SK-N-SH (cell line): Measurements from ENCODE around the gene IL16. TPM values are rescaled to one million over a fixed set of nuclear protein-coding genes. Genes with fewer than 3 reads are reported as not detected.

Source experiments
- CTCF ChIA-PET: fragments of 300-600, 350-600 bp; formaldehyde crosslinking; extraction: SDS; loops from one replicate; lab custom pipeline; 2021; lab: Yijun Ruan, JAX
- POLR2A ChIA-PET: fragments of 350-600 bp; sonication (Branson Sonifier 250); formaldehyde crosslinking; extraction: SDS; loops from one replicate; lab custom pipeline; 2020; ENCODE audit warnings: antibody characterized with exemption, inconsistent platforms; lab: Yijun Ruan, JAX
- DNase-seq: peaks from one replicate; pipeline ENCODE4 v3.0.0; 2012
- H2AFZ ChIP-seq: fragments of 200-600 bp; sonication (generic); 2 replicates; pipeline ENCODE4 v1.8.1; 2016; ENCODE audit warnings: antibody characterized with exemption, mild to moderate bottlenecking, low read depth
- H3F3A ChIP-seq: fragments of 200-600 bp; sonication (generic); replicated peaks from 2 replicates; pipeline ENCODE3; 2016; ENCODE audit warnings: antibody characterized with exemption, mild to moderate bottlenecking; ENCODE audit not compliant: insufficient read depth
- H3K27ac ChIP-seq, 2 experiments: fragments of 200-500 bp in 1 of 2; fragments of 200-600 bp in 1 of 2; sonication (Bioruptor generic) in 1 of 2; sonication (generic), shearing (Covaris generic) in 1 of 2; 2 replicates each; pipeline versions ENCODE4 v1.5.1 to v1.6.1; 2014 to 2016; ENCODE audit warnings: low read depth in 2 of 2, inconsistent platforms in 1 of 2, low read length in 1 of 2, mild to moderate bottlenecking in 1 of 2, mixed read lengths in 1 of 2
- H3K27me3 ChIP-seq: fragments of 200-600 bp; sonication (generic), shearing (Covaris generic); 2 replicates; pipeline ENCODE4 v1.6.1; 2016; ENCODE audit warnings: mixed run types; ENCODE audit not compliant: insufficient read depth
- H3K36me3 ChIP-seq, 2 experiments: fragments of 200-500 bp in 1 of 2; fragments of 200-600 bp in 1 of 2; sonication (Bioruptor generic) in 1 of 2; sonication (generic) in 1 of 2; replicated peaks in 1 of 2; 2 replicates each; pipeline versions ENCODE3 to v1.5.1; 2014 to 2016; ENCODE audit warnings: low read length in 1 of 2, mild to moderate bottlenecking in 1 of 2; ENCODE audit not compliant: insufficient read depth in 2 of 2, control insufficient read depth in 1 of 2
- H3K4me1 ChIP-seq, 2 experiments: fragments of 200-500 bp in 1 of 2; fragments of 200-600 bp in 1 of 2; sonication (Bioruptor generic) in 1 of 2; sonication (generic), shearing (Covaris generic) in 1 of 2; 2 replicates each; pipeline versions ENCODE4 v1.5.1 to v1.6.1; 2014 to 2016; ENCODE audit warnings: low read depth in 1 of 2, low read length in 1 of 2, mixed run types in 1 of 2; ENCODE audit not compliant: insufficient read depth in 2 of 2, control insufficient read depth in 1 of 2
- H3K4me2 ChIP-seq: fragments of 200-600 bp; sonication (generic), shearing (Covaris generic); 2 replicates; pipeline ENCODE4 v1.6.1; 2017; ENCODE audit warnings: mixed run types
- H3K4me3 ChIP-seq, 2 experiments: fragments of 200-500 bp in 1 of 2; fragments of 200-600 bp in 1 of 2; sonication (Bioruptor generic) in 1 of 2; sonication (generic), shearing (Covaris generic) in 1 of 2; 2 replicates each; pipeline versions ENCODE4 v1.5.1 to v1.8.1; 2014 to 2016; ENCODE audit warnings: low read depth in 2 of 2, inconsistent platforms in 1 of 2, low read length in 1 of 2, mild to moderate bottlenecking in 1 of 2, mixed read lengths in 1 of 2, moderate library complexity in 1 of 2
- H3K79me2 ChIP-seq: fragments of 200-600 bp; sonication (generic); 2 replicates; pipeline ENCODE4 v1.8.1; 2017; ENCODE audit warnings: mild to moderate bottlenecking; ENCODE audit not compliant: insufficient read depth
- H3K9ac ChIP-seq: fragments of 200-600 bp; sonication (generic); 2 replicates; pipeline ENCODE4 v1.6.1; 2017; ENCODE audit warnings: mixed run types
- H3K9me2 ChIP-seq: fragments of 200-600 bp; sonication (generic); 2 replicates; pipeline ENCODE4 v1.6.1; 2017; ENCODE audit warnings: mixed run types
- H3K9me3 ChIP-seq: fragments of 200-600 bp; sonication (generic); 2 replicates; pipeline ENCODE4 v1.6.1; 2017; ENCODE audit warnings: mixed run types, mild to moderate bottlenecking, moderate library complexity
- H4K20me1 ChIP-seq: fragments of 200-600 bp; sonication (generic); 2 replicates; pipeline ENCODE4 v1.6.1; 2017; ENCODE audit warnings: mild to moderate bottlenecking, mixed run types; ENCODE audit not compliant: insufficient read depth
- NFIC ChIP-seq: IDR thresholded peaks from 2 replicates; pipeline ENCODE4 v1.4.0; 2012; ENCODE audit warnings: borderline replicate concordance
- SMC3 ChIP-seq: IDR thresholded peaks from 2 replicates; pipeline ENCODE4 v1.6.1; 2012; ENCODE audit warnings: low read depth, low read length, improper control_type of control experiment
- TCF12 ChIP-seq: IDR thresholded peaks from 2 replicates; pipeline ENCODE4 v1.4.0; 2012
- TEAD4 ChIP-seq: IDR thresholded peaks from 2 replicates; pipeline ENCODE4 v1.4.0; 2012; ENCODE audit warnings: mild to moderate bottlenecking, borderline replicate concordance; ENCODE audit not compliant: insufficient read depth
- USF2 ChIP-seq: fragments of 150-350 bp; IDR thresholded peaks from 2 replicates; pipeline ENCODE4 v1.6.1; 2017; ENCODE audit warnings: antibody characterized with exemption, low read length, low read depth, borderline replicate concordance
- YY1 ChIP-seq: IDR thresholded peaks from 2 replicates; pipeline ENCODE4 v1.4.0; 2012; ENCODE audit warnings: low read depth, mild to moderate bottlenecking
- WGBS: methylation state at CpG from one replicate; pipeline ENCODE4 v1.1.6; 2017; ENCODE audit warnings: low lambda C conversion rate; 5-methylcytosine and 5-hydroxymethylcytosine counted together
- polyA plus RNA-seq, 3 experiments: library from polyadenylated mRNA; depleted of rRNA; stranded (reverse); fragments of >200 nt; gene quantifications; 2 replicates each; pipeline ENCODE4 v1.2.3, GENCODE V29; 2012
- TF ChIP-seq, protein P1 (sequence below): IDR thresholded peaks from 2 replicates; pipeline ENCODE4; 2012
- TF ChIP-seq, protein P2 (sequence below): fragments of 200-600 bp; sonication (generic); IDR thresholded peaks from 2 replicates; pipeline ENCODE4 v1.6.1; 2017; ENCODE audit warnings: antibody characterized with exemption, mild to moderate bottlenecking, moderate library complexity

Gene IL16
- polyA plus RNA-seq, 1 of the 3 experiments (the other 2 are of a cell fraction) = not detected

GRCh38 chr15:81264072-81264857, 67.6 kb downstream of the IL16 start (continued):
- TF ChIP-seq USF2 (no peak), TCF12 (no peak), YY1 (no peak), NFIC (no peak), SMC3 (no peak), TEAD4 (no peak)

DNA sequence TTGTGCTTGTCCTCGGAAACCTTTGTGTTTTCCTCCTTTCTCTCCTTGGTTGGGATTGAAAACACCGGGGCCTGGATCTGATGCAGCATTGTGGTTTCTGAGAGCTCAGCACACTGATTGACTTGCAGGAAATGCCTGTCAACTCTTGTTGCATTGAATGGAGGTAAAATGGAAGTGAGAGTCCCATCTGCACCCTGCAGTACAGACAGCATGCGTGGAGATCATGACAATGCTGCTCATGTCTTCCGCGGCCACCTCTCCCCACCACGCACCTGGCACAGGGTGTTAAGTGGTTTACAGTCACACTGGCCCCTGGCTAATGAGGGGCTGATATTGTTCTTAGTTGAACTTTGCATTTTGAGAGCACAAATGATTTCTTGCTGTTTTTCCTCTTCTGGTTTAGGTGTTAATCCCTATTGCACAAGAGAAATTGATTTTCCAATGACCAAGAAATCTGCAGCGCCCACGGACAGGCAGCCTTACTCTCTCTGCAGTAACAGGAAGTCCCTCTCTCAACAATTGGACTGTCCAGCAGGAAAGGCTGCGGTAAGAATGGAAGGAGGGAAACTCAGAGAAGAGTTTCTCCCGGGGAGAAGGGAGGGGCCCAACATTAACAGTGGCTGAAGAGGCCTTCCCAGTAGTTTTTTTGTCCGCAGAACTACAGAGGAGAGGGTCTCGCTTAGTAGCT, 68.7 kb downstream of the IL16 start:
- DNase-seq = no peak
- POLR2A ChIA-PET = interaction anchor here (2.0 to 2.2 kb wide), 2 partner anchors 105 to 159 kb away, joined by 4 to 8 read pairs; no protein-coding TSS in a partner anchor
- H3F3A ChIP-seq = no peaks in the 10 kb centered on the region
- peak overlapping the region; percentile 47; the same call in 1 of the 2 replicates for H3K4me2 ChIP-seq
- H3K4me1 ChIP-seq = peaks cover 5 to 11% of the 10 kb centered on the region in 2 experiments; a peak in 2 of 4 replicates
- peak overlapping the region in 1 of 2 experiments; percentile 45; a peak in 1 of 4 replicates for H3K4me3 ChIP-seq
- TF ChIP-seq, protein P1, sequence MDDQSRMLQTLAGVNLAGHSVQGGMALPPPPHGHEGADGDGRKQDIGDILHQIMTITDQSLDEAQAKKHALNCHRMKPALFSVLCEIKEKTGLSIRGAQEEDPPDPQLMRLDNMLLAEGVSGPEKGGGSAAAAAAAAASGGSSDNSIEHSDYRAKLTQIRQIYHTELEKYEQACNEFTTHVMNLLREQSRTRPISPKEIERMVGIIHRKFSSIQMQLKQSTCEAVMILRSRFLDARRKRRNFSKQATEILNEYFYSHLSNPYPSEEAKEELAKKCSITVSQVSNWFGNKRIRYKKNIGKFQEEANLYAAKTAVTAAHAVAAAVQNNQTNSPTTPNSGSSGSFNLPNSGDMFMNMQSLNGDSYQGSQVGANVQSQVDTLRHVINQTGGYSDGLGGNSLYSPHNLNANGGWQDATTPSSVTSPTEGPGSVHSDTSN = 0 out of 2 replicates have a peak, but pooled peaks have one; percentile 27
- TF ChIP-seq, protein P2, sequence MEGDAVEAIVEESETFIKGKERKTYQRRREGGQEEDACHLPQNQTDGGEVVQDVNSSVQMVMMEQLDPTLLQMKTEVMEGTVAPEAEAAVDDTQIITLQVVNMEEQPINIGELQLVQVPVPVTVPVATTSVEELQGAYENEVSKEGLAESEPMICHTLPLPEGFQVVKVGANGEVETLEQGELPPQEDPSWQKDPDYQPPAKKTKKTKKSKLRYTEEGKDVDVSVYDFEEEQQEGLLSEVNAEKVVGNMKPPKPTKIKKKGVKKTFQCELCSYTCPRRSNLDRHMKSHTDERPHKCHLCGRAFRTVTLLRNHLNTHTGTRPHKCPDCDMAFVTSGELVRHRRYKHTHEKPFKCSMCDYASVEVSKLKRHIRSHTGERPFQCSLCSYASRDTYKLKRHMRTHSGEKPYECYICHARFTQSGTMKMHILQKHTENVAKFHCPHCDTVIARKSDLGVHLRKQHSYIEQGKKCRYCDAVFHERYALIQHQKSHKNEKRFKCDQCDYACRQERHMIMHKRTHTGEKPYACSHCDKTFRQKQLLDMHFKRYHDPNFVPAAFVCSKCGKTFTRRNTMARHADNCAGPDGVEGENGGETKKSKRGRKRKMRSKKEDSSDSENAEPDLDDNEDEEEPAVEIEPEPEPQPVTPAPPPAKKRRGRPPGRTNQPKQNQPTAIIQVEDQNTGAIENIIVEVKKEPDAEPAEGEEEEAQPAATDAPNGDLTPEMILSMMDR = no peak
- no peak overlapping the region for H3K27ac ChIP-seq
- 41% methylated on average over 12 of the region's 12 CpGs for WGBS
- H3K9me2 ChIP-seq = no peaks in the 10 kb centered on the region
- H3K27me3 ChIP-seq = peaks cover 12% of the 10 kb centered on the region; the same call in 1 of the 2 replicates
- H3K79me2 ChIP-seq = no peaks in the 10 kb centered on the region
- H2AFZ ChIP-seq = no peak overlapping the region
- H3K9me3 ChIP-seq = no peaks in the 10 kb centered on the region
- no peaks in the 10 kb centered on the region for H3K36me3 ChIP-seq
- no peaks in the 10 kb centered on the region for H4K20me1 ChIP-seq
- CTCF ChIA-PET = interaction anchor here (0.6 to 8.5 kb wide), 84 partner anchors 8 to 817 kb away, joined by 3 to 451 read pairs (median 8); partner anchors contain the start of gene CEMIP
- no peak overlapping the region for H3K9ac ChIP-seq
